Body of pancreas (tissue), 4 donors: ENCODE results near the gene RPP38. TPM values are rescaled to one million over a fixed set of nuclear protein-coding genes. Genes with fewer than 3 reads are reported as not detected.

Experiments
- ATAC-seq: fragments of 150-250 bp; one replicate; pipeline ENCODE4 v1.9.1; 2016
- DNase-seq, 4 donors: peaks; one replicate each; pipeline ENCODE4 v3.0.0-alpha.2; 2019
- H3K27ac ChIP-seq, 4 donors: fragments of 200-600 bp; sonication (generic); 1 replicate in 3 of 4; 2 replicates in 1 of 4; pipeline versions ENCODE4 v1.5.1 to v1.6.1; 2016 to 2019; ENCODE audit warnings: mild to moderate bottlenecking in 1 of 4, mixed read lengths in 1 of 4, moderate library complexity in 1 of 4
- H3K27me3 ChIP-seq, 2 donors: fragments of 200-600 bp; sonication (generic); one replicate each; pipeline ENCODE4 v1.6.0; 2016; ENCODE audit warnings: mild to moderate bottlenecking in 1 of 2
- H3K36me3 ChIP-seq, 2 donors: fragments of 200-600 bp; sonication (generic); replicated peaks in 1 of 2; 2 replicates each; pipeline ENCODE4 v1.5.1; 2016; ENCODE audit warnings: low read depth in 2 of 2; ENCODE audit not compliant: insufficient read depth in 1 of 2
- H3K4me1 ChIP-seq: fragments of 200-600 bp; sonication (generic); one replicate; pipeline ENCODE4 v1.6.0; 2016
- H3K4me3 ChIP-seq, 2 donors: fragments of 200-600 bp; sonication (generic); 1 replicate in 1 of 2; 2 replicates in 1 of 2; pipeline ENCODE4 v1.5.1; 2016 to 2019
- H3K9me3 ChIP-seq, 3 donors: fragments of 200-600 bp; sonication (generic); 1 replicate in 2 of 3; 2 replicates in 1 of 3; pipeline ENCODE4 v1.5.1; 2016
- POLR2A ChIP-seq, 3 donors: fragments of 450-650 bp; IDR thresholded peaks; one replicate each; pipeline ENCODE4 v1.6.1; 2016; ENCODE audit warnings: antibody characterized with exemption in 3 of 3, mild to moderate bottlenecking in 2 of 3
- WGBS, 2 donors: methylation state at CpG; one replicate each; pipeline ENCODE4 v1.1.5; 2017; 5-methylcytosine and 5-hydroxymethylcytosine counted together
- intact Hi-C: fragments of 100-400 bp; cut with DNase I; formaldehyde crosslinking; loops from one replicate; pipeline ENCODE4 v1.15.1; 2023
- total RNA-seq, 2 donors: library from RNA; depleted of rRNA; stranded (reverse); fragments of >200 nt; gene quantifications; one replicate each; pipeline ENCODE4 v1.1.0, GENCODE V29; 2016
- TF ChIP-seq, protein P1 (sequence below), 7 experiments: fragments of 450-650 bp in 4 of 7; fragments of 200-600 bp in 3 of 7; sonication (generic) in 3 of 7; IDR thresholded peaks; one replicate each; pipeline ENCODE4 v1.5.1; 2016 to 2019; ENCODE audit warnings: antibody characterized with exemption in 7 of 7

The RPP38 gene
- total RNA-seq, 2 donors from 2014 or later: 7.3 to 24.4 TPM

DNA sequence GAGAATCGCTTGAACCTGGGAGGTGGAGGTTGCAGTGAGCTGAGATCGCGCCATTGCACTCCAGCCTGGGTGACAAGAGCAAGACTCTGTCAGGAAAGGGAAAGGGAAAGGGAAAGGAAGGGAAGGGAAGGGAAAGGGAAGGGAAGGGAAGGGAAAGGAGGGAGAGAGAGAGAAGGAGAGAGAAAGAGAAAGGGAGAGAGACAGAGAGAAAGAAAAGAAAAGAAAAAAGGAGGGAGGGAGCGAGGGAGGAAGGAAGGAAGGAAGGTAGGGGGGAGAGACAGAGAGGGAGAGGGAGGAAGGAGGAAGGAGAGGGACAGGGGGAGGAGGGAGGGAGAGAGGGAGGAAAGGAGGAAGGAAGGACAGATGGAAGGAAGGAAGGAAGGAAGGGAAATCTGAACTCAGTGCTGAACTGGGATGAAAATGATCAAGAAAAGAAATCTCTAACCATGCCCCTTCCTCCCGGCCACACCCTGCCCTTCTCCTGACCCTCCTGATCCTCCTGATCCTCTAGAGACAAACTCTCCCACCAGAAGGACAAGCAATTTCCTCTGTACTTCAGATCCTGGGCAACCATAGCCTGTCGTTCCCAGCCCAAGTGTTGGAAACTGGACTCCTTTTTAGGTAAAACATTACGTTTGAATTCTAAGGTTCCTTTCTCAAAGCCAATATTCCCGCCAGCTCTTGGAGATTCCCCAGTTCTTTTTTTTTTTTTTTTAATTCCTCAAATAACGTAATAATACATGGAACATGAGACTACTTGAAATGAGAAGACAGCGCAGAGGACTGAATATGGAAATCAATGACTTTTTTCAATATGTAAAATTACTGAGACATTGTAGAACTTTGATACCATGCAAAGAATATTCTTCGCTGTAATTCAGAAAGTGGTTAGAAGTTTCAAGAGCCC is 39.2 kb downstream of the RPP38 start:
- DNase-seq (no peak), ATAC-seq (no peak)
- Histone ChIP-seq H3K27me3 (no peaks in the 10 kb centered on the region), H3K4me3 (no peak overlapping the region), H3K36me3 (peaks cover 0 to 7% of the 10 kb centered on the region in 2 donors), H3K9me3 (no peaks in the 10 kb centered on the region), H3K27ac (no peak overlapping the region), H3K4me1 (no peaks in the 10 kb centered on the region)
- WGBS, 2 donors: 85 to 86% methylated on average over 11 of the region's 11 CpGs
- intact Hi-C loops: no loop called here
- no peak for TF ChIP-seq POLR2A (IDR thresholded peaks at IDR 0.05)
- TF ChIP-seq, protein P1, sequence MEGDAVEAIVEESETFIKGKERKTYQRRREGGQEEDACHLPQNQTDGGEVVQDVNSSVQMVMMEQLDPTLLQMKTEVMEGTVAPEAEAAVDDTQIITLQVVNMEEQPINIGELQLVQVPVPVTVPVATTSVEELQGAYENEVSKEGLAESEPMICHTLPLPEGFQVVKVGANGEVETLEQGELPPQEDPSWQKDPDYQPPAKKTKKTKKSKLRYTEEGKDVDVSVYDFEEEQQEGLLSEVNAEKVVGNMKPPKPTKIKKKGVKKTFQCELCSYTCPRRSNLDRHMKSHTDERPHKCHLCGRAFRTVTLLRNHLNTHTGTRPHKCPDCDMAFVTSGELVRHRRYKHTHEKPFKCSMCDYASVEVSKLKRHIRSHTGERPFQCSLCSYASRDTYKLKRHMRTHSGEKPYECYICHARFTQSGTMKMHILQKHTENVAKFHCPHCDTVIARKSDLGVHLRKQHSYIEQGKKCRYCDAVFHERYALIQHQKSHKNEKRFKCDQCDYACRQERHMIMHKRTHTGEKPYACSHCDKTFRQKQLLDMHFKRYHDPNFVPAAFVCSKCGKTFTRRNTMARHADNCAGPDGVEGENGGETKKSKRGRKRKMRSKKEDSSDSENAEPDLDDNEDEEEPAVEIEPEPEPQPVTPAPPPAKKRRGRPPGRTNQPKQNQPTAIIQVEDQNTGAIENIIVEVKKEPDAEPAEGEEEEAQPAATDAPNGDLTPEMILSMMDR (IDR thresholded peaks at IDR 0.05): no peak

DNA sequence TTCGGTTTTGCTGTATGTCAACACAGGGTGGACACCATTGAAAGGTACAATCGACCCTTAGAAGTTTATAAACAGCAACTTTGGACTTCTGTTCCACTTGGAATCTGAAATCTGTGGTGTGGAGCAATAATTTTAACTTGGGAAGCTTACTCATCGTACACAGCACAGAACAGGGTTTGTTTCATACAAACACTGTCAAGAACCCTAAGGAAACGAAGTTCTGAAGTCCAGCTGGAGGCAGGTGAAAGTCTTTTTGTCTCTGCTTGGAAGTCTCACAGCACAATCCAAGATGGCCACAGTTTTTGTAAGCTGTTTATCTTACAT is 39.8 kb downstream of the RPP38 start:
- Histone ChIP-seq H3K9me3 (no peaks in the 10 kb centered on the region), H3K4me1 (no peaks in the 10 kb centered on the region), H3K36me3 (peaks cover 0 to 7% of the 10 kb centered on the region in 2 donors), H3K27me3 (no peaks in the 10 kb centered on the region), H3K4me3 (no peak overlapping the region), H3K27ac (no peak overlapping the region)
- no peak for ATAC-seq
- intact Hi-C loops: no loop called here
- 55 to 67% methylated on average over 4 of the region's 4 CpGs for WGBS, 2 donors
- TF ChIP-seq POLR2A (IDR thresholded peaks at IDR 0.05): no peak
- TF ChIP-seq, protein P1 (IDR thresholded peaks at IDR 0.05): no peak
- DNase-seq: no peak

DNA sequence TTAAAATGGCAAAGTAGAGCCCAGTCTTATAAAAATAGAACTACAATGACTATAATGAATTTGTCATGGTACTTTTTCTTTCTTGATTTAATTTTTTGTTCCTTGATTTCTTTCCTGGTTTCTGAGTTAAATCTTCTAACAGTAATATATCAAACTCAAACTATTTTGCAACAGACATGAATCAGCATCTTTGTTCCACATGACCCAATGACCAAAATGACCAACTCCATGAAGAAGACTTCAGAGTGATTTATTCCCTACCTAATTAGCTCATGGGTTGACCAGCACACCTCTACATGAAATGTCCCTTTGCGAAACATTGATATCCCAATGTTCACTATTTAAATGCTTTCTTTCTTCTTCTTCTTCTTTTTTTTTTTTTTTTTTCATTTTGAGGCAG is 40.5 kb downstream of the RPP38 start:
- intact Hi-C loops: no loop called here
- WGBS, 2 donors: 96 to 100% methylated on average over 1 of the region's 1 CpG
- H3K27me3 ChIP-seq: no peaks in the 10 kb centered on the region
- ATAC-seq (no peak), DNase-seq (no peak)
- peaks cover 0 to 4% of the 10 kb centered on the region in 2 donors for H3K36me3 ChIP-seq
- no peak overlapping the region for H3K27ac ChIP-seq
- H3K4me3 ChIP-seq: no peak overlapping the region
- peaks cover 6% of the 10 kb centered on the region for H3K4me1 ChIP-seq
- TF ChIP-seq POLR2A (IDR thresholded peaks at IDR 0.05): no peak
- no peaks in the 10 kb centered on the region for H3K9me3 ChIP-seq

DNA sequence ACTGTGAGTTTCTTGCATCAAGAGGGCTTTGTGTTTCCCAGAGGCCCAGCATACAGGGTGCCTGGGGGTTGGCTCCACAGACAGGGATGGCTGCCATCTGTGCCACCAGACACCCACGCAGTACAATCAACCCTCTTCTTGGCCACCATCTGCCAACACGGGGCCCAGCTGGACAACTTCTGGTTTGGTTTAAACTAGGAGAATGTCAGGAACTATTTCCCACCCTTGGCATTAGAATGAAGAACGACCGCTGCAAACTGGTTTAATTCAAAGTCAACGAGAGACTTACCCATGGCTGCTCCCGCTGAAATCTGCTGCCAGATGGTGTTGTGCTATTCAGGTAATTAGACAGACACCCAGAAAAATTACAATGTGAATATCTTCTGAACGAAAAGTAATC is 43.5 kb downstream of the RPP38 start:
- no peak for ATAC-seq
- no peak for DNase-seq
- peaks cover 10% of the 10 kb centered on the region for H3K4me1 ChIP-seq
- 87 to 90% methylated on average over 6 to 7 of the region's 7 CpGs for WGBS, 2 donors
- H3K4me3 ChIP-seq: no peak overlapping the region
- no peaks in the 10 kb centered on the region for H3K27me3 ChIP-seq
- no peaks in the 10 kb centered on the region for H3K36me3 ChIP-seq
- no peaks in the 10 kb centered on the region for H3K9me3 ChIP-seq
- TF ChIP-seq, protein P1 (IDR thresholded peaks at IDR 0.05): no peak
- TF ChIP-seq POLR2A (IDR thresholded peaks at IDR 0.05): no peak
- intact Hi-C loops: no loop called here
- no peak overlapping the region for H3K27ac ChIP-seq

DNA sequence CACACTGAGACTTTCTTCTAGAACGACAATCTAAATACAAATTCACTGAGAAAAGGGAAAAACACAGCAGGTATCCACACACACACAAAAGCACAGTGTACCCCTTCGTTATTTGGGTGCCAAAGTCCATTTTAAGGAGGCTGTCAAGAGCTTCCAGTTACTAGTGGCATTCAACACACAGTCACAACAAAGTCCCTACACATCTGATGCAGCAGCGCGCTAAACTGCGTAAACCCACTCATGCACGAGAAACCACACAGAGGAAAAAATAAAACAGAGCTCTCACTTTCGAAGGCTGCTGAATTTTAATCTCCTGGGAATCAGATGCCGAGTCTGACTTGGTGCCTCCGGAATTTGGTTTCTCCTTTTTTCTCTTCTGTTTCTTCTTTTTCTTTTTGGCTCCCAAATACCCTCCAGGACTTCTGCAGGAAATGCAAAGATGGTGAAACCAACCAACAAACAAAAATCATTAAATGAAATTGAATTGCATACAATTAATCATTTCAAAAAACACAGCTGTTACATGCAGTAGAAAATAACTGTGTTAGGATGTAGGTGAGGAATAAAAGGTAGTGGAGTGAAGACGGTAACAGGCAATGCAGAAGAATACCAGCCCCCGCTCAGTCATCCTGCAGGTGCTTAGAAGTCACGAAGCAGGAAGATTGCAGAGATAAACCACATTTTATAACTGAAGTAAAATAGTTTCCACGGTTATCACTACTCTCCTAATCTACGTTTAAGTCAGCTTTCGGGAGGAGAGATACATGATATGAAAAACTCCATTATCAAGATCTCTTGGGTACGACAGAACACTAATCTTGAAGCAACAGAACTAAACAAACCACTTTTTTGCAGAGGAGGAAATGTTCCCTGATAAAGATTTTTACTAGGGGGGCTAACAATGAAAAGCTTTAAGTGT is 44.2 kb downstream of the RPP38 start:
- no peak overlapping the region for H3K27ac ChIP-seq
- intact Hi-C loops: no loop called here
- H3K36me3 ChIP-seq: no peaks in the 10 kb centered on the region
- H3K27me3 ChIP-seq: no peaks in the 10 kb centered on the region
- TF ChIP-seq, protein P1 (IDR thresholded peaks at IDR 0.05): no peak
- TF ChIP-seq POLR2A (IDR thresholded peaks at IDR 0.05): no peak
- peaks cover 10% of the 10 kb centered on the region for H3K4me1 ChIP-seq
- H3K9me3 ChIP-seq: no peaks in the 10 kb centered on the region
- 57 to 63% methylated on average over 16 of the region's 16 CpGs for WGBS, 2 donors
- DNase-seq: no peak
- no peak for ATAC-seq
- no peak overlapping the region for H3K4me3 ChIP-seq
